ENCODE data around the gene RPS23. TPM values are rescaled to one million over a fixed set of nuclear protein-coding genes. Genes with fewer than 3 reads are reported as not detected.
A peak's percentile ranks its signal among the peaks of the same experiment; 100 is the strongest.

The RPS23 gene
- total RNA-seq, 3 donors from 2014 or later (not counting 1 experiment from before 2014, with no cell fraction given): 1,162 to 1,462 (median 1,451) TPM

- whole genome bisulfite sequencing (ENCODE audit: insufficient coverage): 42% methylated on average over 4 of the region's 4 CpGs
- no peak for ATAC-seq
- no peak for TF ChIP-seq CTCF (IDR thresholded peaks at IDR 0.05)
- Histone ChIP-seq H3K36me3 (ENCODE audit: control insufficient read depth, insufficient read depth, low read length) (no peaks in the 10 kb centered on the region), H3K4me1 (ENCODE audit: control insufficient read depth, insufficient read depth, low read length) (no peaks in the 10 kb centered on the region), H3K27me3 (ENCODE audit: control insufficient read depth, insufficient read depth, low read length) (no peaks in the 10 kb centered on the region), H3K27ac (ENCODE audit: low read length) (no peak overlapping the region), H3K4me3 (ENCODE audit: low read length) (no peak overlapping the region), H3K9me3 (ENCODE audit: control insufficient read depth, insufficient read depth, low read length) (no peaks in the 10 kb centered on the region)
- Mint-ChIP-seq H3K36me3 (no peaks in the 10 kb centered on the region), H3K9me3 (no peaks in the 10 kb centered on the region), H3K27me3 (ENCODE audit: low read depth in 2 of 2) (peaks cover 0 to 3% of the 10 kb centered on the region in 2 donors), H3K4me3 (no peak overlapping the region), H3K27ac (no peak overlapping the region), H3K4me1 (no peaks in the 10 kb centered on the region)
- intact Hi-C loops (cut with micrococcal nuclease): no loop called here
- DNase-seq: no peak
Measured at GRCh38 chr5:82314964-82315758, 37.0 kb upstream of the RPS23 start.

- WGBS (ENCODE audit: insufficient coverage): 61% methylated on average over 5 of the region's 5 CpGs
- no peaks in the 10 kb centered on the region for H3K4me1 Mint-ChIP-seq
Measured at GRCh38 chr5:82313016-82313415, 34.9 kb upstream of the RPS23 start.

GRCh38 chr5:82312373-82312856 lies 34.3 kb upstream of the RPS23 start:
- Mint-ChIP-seq H3K4me3 (no peak overlapping the region), H3K27me3 (ENCODE audit: low read depth in 2 of 2) (no peaks in the 10 kb centered on the region), H3K9me3 (no peaks in the 10 kb centered on the region), H3K27ac (no peak overlapping the region), H3K4me1 (no peaks in the 10 kb centered on the region), H3K36me3 (no peaks in the 10 kb centered on the region)
- 59% methylated on average over 15 of the region's 17 CpGs for WGBS (ENCODE audit: insufficient coverage)
- H3K27ac ChIP-seq (ENCODE audit: low read length): no peak overlapping the region
- intact Hi-C loops (cut with micrococcal nuclease): no loop called here
- H3K36me3 ChIP-seq (ENCODE audit: control insufficient read depth, insufficient read depth, low read length): no peaks in the 10 kb centered on the region
- ATAC-seq: no peak
- H3K4me3 ChIP-seq (ENCODE audit: low read length): no peak overlapping the region
- DNase-seq: peak in 1 of 2 donors; percentile 53
- H3K9me3 ChIP-seq (ENCODE audit: control insufficient read depth, insufficient read depth, low read length): no peaks in the 10 kb centered on the region
- no peaks in the 10 kb centered on the region for H3K27me3 ChIP-seq (ENCODE audit: control insufficient read depth, insufficient read depth, low read length)
- TF ChIP-seq CTCF (IDR thresholded peaks at IDR 0.05): peak; percentile 23
- no peaks in the 10 kb centered on the region for H3K4me1 ChIP-seq (ENCODE audit: control insufficient read depth, insufficient read depth, low read length)

More at GRCh38 chr5:82313016-82313415, 34.9 kb upstream of the RPS23 start:
- H3K27ac ChIP-seq (ENCODE audit: low read length): no peak overlapping the region
- no peak overlapping the region for H3K4me3 Mint-ChIP-seq
- no peaks in the 10 kb centered on the region for H3K4me1 ChIP-seq (ENCODE audit: control insufficient read depth, insufficient read depth, low read length)
- no peak overlapping the region for H3K27ac Mint-ChIP-seq
- intact Hi-C loops (cut with micrococcal nuclease): no loop called here
- H3K4me3 ChIP-seq (ENCODE audit: low read length): no peak overlapping the region
- no peaks in the 10 kb centered on the region for H3K36me3 Mint-ChIP-seq
- DNase-seq (no peak), ATAC-seq (no peak)
- H3K27me3 ChIP-seq (ENCODE audit: control insufficient read depth, insufficient read depth, low read length): no peaks in the 10 kb centered on the region
- no peaks in the 10 kb centered on the region for H3K36me3 ChIP-seq (ENCODE audit: control insufficient read depth, insufficient read depth, low read length)
- TF ChIP-seq CTCF (IDR thresholded peaks at IDR 0.05): no peak
- H3K9me3 Mint-ChIP-seq: no peaks in the 10 kb centered on the region
- H3K27me3 Mint-ChIP-seq (ENCODE audit: low read depth in 2 of 2): no peaks in the 10 kb centered on the region
- H3K9me3 ChIP-seq (ENCODE audit: control insufficient read depth, insufficient read depth, low read length): no peaks in the 10 kb centered on the region
